Measurements from ENCODE around the gene MAPRE2.

Gene MAPRE2

DNA sequence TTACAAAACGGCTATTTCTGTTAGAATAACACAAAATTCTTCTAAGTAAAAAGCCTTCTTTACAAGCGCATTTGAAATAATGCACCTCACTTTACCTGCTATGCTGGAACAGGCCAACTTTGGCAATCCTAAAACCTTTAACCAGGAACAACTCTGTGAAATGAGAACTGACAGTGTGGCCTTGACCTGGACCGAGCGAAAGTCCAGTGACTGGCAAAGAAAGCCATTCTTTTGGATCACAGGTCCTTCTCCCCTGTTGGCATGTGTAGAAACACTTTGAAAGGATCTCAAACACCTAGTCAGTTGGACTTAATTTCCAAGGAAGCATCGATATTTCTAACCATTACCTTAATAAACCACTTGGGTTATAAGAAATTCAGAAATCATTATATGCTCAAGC lies 21.2 kb downstream of the MAPRE2 start:
- no peak for DNase-seq (ENCODE audit: low spot score)

- no peak for DNase-seq (ENCODE audit: low spot score)
Observed at GRCh38 chr18:35063875-35064690, 22.9 kb downstream of the MAPRE2 start.

DNA sequence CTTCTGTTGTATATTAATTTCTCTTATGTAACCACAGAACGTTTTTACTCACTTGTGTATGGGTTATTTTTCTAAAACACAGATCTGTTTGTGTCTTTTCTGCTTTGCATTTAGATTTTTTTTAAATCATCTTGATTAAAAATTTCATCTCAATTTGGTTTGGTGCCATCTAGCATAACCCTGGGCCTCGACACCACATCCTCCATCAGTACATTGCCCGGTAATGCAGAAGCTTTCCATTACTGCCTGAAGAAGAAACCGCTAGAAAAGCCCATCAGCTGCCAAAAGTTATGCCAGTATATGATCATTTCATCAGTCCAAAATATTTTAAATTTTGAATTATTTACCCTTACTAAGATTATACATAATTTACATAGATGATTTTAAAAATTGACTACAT lies 26.2 kb downstream of the MAPRE2 start:
- no peak for DNase-seq (ENCODE audit: low spot score)

GRCh38 chr18:35071819-35072247 lies 30.6 kb downstream of the MAPRE2 start:
- DNase-seq (ENCODE audit: low spot score), result no peak

DNA sequence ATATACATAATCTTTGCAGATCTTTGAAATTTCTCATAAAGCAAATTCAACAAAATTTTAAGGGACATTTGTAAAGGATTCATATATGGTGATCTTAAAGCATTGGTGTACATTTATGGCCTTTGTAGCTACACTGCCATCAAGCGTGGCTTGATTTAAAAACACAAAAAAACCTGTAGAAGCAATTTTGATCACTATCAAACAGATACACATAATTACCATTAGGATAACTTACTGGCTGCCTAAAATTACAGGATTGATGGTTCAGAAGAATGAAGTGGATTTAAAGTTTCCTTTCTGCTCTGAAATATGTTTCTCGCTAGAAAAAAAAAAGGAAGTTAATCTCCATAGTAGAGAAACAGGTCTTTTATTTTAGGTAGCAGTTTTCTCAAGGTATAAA lies 31.4 kb downstream of the MAPRE2 start:
- DNase-seq (ENCODE audit: low spot score), result no peak

DNA sequence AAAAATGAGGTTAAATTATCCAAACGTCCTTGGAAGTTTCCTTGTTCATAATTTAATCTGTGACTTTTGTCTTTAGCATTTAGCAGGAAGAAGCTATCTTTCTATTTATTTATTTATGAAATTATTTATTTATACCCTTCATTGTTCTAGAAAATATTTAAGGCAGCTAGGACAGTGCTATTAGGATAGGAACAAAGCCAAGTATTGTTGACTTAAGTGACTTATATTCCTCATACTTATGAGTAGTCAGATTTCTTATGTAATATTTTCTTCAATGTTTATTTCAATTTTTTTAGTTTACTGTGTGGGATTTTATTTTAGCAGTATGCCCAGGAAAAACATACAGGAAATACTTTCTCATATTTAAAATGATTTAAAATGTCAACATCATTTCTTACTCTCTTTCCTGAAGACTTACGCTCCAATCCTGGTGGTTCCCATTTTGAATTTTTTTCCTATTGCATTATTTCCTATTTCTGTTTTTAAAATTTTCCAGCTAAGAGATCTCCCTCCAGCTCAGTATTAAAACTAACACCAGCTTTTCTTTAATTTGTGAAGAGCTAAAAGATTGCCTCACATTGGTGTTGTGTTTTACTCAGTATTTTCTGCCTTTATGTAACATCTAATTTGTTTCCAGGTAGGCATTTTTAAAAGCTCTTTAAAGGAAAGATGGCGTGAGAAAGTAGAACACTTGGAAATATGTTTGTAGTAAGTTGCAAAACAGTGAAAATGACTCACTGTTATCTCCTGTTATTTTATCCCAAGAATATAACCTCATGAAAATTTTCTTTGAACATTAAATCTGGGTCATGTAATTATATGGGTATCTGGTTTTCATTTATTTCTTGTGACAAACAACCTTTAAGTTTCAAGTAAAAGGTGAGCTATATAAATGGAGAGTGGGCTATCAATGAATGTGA lies 32.2 kb downstream of the MAPRE2 start:
- DNase-seq (ENCODE audit: low spot score), result peak; percentile 17

- no peak for DNase-seq (ENCODE audit: low spot score)
Observed at GRCh38 chr18:35074581-35074980, 33.4 kb downstream of the MAPRE2 start.

- no peak for DNase-seq (ENCODE audit: low spot score)
Observed at GRCh38 chr18:35075132-35075531, 33.9 kb downstream of the MAPRE2 start.

- DNase-seq (ENCODE audit: low spot score), result peak; percentile 63
Observed at GRCh38 chr18:35076135-35076924, 35.1 kb downstream of the MAPRE2 start.

DNA sequence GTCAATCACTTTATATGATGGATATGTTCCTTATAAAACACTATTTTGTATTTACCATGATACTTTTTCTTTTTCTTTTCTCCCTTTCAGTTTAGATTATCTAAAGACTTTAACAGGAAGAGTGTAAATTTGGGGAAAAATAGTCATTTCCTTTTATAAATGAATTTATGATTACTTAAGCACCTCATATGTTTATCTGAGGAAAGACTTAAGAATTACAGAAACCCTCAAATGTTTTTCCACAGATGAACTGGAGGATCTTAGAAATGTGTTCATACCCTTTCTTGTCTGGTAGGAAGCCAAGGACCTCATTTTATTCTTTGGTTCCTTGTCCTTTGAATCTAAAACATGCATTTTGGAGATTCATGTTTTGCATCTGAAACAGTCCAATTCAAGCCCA lies 36.7 kb downstream of the MAPRE2 start:
- no peak for DNase-seq (ENCODE audit: low spot score)

GRCh38 chr18:35080058-35080457 lies 38.8 kb downstream of the MAPRE2 start:
- no peak for DNase-seq (ENCODE audit: low spot score)

DNA sequence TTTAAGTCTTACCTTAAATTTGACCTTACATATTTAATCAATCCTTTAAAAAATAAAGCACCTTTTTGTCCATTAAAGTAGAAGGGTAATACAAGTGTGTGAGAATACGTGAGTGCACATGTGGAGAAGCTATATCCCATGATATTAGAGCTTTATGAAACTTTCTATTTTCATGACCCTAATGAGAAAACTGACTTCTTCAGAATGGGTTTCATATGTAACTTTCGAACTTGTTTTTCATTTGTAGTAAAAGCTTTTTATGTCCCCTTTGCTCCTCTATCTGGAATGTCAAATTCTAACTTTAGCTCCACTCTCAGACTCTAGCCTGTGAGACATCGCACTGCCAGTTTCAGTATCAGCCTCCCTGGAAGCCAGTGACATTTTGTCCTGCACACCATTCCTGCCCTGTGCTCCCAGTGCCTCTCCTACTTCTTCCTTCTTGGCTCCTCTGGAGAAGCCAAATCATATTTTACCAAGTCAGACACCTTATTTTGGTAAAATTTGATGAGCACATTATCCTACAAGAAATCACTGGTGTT lies 42.0 kb downstream of the MAPRE2 start:
- no peak for DNase-seq (ENCODE audit: low spot score)

GRCh38 chr18:35084494-35085449 lies 43.6 kb downstream of the MAPRE2 start:
- DNase-seq (ENCODE audit: low spot score), result no peak

DNA sequence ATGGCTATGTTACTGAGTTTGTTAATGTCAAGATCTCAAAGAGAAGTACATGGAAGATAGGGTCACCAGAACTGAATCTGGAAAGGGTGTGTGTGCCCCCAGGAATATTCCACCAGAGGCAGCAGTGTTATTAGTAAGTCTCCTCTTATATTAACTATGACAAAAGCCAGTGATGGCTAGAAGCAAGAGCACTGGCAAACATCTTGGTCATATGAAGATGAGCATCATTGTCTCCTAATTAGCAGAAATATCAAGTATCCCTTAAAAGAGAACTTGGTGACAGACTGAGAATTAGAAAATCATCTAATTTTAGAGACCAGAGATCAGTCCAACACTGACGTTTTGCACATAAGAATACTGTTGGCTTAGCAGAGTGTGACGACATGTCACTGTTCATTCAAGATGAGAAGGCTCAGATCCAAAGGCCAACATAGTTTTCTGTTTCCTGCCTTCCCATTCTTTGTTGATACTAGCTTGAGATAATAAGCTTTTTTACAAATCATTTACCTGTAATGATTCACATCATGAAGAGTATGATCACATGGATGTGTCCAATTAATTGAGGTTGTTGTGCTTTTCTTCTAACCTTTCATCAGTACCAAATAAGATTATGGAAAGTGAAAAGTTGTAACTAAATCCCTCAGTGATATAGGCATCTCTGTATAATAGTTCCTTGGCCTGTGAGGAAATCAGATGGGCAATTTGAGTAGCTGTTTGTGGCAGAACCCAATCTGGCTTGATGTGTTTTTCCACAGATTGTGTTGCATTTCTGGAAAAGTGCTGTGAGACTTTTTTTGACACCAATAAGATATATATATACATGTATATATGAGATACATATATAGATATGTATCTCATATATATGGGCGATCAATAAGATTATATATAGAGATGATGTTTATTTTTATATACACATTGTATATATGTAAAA lies 44.5 kb downstream of the MAPRE2 start:
- DNase-seq (ENCODE audit: low spot score), result no peak

GRCh38 chr18:35086704-35087103 lies 45.5 kb downstream of the MAPRE2 start:
- no peak for DNase-seq (ENCODE audit: low spot score)

DNA sequence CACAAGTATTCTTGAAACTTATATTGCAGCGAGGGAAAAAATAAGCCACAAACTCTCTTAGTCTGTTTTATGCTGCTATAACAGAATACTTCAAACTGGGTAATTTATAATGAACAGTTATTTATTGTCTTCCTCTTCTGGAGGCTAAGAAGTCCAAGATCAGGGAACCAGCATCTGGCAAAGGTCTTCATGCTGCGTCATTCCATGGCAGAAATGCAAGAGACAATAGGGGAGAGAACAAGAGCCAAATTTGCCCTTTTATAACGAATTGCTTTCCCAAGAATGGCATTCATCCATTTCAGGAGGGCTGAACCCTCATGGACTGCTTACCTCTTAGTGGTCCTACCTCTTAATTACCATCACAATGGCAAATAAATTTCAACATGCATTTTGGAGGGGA lies 46.5 kb downstream of the MAPRE2 start:
- DNase-seq (ENCODE audit: low spot score), result no peak

DNA sequence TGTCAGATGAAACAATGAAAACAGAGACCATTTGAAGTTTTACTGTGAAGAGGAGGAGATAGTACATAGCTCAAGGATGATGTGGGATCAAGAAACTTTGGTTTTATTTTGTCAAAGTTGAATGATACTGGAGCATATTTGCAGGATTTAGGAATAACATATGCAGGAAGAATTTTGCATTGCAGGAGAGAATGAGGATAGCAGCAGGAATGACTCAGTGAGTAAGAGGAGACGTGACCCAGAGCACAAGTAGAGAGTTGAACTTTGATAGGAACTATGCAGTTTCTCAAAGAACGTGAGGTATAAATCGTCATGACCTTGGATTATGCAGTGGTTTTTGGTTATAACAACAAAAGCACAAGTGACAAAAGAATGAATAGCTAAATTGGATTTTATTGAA lies 47.7 kb downstream of the MAPRE2 start:
- peak; percentile 19 for DNase-seq (ENCODE audit: low spot score)

DNA sequence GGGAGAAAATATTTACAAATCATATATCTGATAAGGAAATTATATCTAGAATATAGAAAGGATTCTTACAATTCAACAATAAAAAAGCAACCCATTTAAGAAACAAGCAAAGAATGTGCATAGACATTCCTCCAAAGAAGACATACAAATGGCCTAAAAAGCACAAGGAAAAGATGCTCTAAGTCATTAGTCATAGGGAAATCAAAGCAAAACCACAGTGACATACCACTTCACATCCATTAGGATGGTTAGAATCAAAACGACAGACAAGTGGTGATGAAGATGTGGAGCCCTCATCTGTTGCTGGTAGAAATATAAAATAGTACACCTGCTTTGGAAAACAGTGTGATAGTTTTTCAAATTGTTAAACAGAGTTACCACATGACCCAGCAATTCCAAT lies 48.2 kb downstream of the MAPRE2 start:
- DNase-seq (ENCODE audit: low spot score), result no peak

- no peak for DNase-seq (ENCODE audit: low spot score)
Observed at GRCh38 chr18:35089891-35090550, 48.8 kb downstream of the MAPRE2 start.

Measured in AG20443 (cell line).